Rectal smooth muscle tissue (tissue), 1 donor: ENCODE results near the gene DOCK10.
"Not testable (repeated sequence)": the region's sequence is repeated elsewhere in the genome, so short reads cannot be mapped to it uniquely, and the experiment has no call there.

Source experiments
- H3K27ac ChIP-seq: one replicate; pipeline ENCODE4 v1.7.0; 2013; ENCODE audit warnings: low read depth, low read length, inconsistent platforms
- H3K27me3 ChIP-seq: one replicate; pipeline ENCODE4 v1.7.0; 2013; ENCODE audit warnings: low read length; ENCODE audit not compliant: control insufficient read depth, insufficient read depth
- H3K36me3 ChIP-seq: one replicate; pipeline ENCODE4 v1.7.0; 2013; ENCODE audit warnings: low read length; ENCODE audit not compliant: control insufficient read depth, insufficient read depth
- H3K4me1 ChIP-seq: one replicate; pipeline ENCODE4 v1.7.0; 2013; ENCODE audit warnings: low read length; ENCODE audit not compliant: control insufficient read depth, insufficient read depth
- H3K4me3 ChIP-seq: one replicate; pipeline ENCODE4 v1.7.0; 2013; ENCODE audit warnings: low read length
- H3K9ac ChIP-seq: one replicate; pipeline ENCODE4 v1.7.0; 2013; ENCODE audit warnings: low read length

Gene DOCK10

DNA sequence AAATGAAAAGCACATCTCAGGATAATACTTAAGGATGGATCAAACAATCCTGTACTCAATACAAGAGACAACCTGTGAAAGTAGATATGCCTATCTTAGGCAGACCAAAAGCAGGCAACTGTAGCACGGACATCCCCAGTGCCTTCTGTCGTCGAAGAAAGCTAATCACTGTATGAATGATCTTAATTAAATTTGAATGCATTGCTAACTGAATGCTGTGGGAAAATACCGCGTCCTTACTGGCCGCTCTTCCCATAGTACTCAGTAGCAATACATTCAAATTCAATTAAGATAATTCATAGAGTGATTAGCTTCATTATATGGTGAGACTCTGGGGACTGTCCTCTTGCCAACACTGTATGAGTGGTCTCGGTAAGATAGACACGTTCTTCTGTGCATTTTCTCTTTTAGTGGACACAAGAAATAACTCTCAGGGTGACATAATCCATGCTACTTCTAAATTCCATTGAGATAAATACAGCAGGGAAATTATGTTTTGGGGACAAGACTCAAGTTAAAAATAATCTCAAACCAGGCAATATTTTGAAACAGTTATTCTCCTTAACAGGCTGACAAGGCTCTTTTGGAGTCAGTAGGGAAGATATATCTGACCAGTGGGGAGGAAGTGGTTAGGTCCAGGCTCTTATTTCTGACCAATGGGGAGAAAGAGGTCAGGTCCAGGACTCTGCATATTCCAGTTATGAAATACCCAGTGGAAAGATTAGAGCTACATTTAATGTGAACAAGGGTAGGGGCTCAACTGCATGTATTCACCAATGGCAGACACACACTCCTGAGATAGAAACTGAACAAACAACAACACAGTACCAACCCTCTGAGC, 97.3 kb downstream of the DOCK10 start:
- peak overlapping the region; percentile 7 for H3K4me3 ChIP-seq
- no peaks in the 10 kb centered on the region for H3K4me1 ChIP-seq
- no peaks in the 10 kb centered on the region for H3K27me3 ChIP-seq
- no peaks in the 10 kb centered on the region for H3K36me3 ChIP-seq
- no peak overlapping the region for H3K9ac ChIP-seq
- H3K27ac ChIP-seq, result no peak overlapping the region

DNA sequence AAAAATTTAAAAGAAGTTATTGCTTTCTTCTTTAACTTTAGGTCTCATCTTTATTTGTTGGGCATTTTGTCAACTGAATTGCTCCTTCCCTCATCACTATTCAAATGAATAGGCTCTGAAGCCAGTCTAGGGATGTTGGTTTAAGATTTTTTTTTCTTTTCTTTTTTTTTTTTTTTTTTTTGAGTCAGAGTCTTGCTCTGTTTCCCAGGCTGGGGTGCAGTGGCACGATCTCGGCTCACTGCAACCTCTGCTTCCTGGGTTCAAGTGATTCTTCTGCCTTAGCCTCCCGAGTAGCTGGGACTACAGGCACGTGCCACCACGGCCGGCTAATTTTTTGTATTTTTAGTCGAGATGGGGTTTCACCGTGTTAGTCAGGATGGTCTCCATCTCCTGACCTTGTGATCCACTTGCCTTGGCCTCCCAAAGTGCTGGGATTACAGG, 98.6 kb downstream of the DOCK10 start:
- H3K4me3 ChIP-seq, H3K27me3 ChIP-seq, H3K27ac ChIP-seq, H3K9ac ChIP-seq, H3K4me1 ChIP-seq, H3K36me3 ChIP-seq: not testable (repeated sequence)

GRCh38 chr2:224941960-224942359, 100.3 kb downstream of the DOCK10 start:
- Histone ChIP-seq H3K27ac (no peak overlapping the region), H3K27me3 (no peaks in the 10 kb centered on the region), H3K9ac (no peak overlapping the region), H3K4me1 (no peaks in the 10 kb centered on the region), H3K4me3 (no peak overlapping the region), H3K36me3 (no peaks in the 10 kb centered on the region)

- Histone ChIP-seq H3K36me3 (no peaks in the 10 kb centered on the region), H3K4me3 (no peak overlapping the region), H3K27ac (no peak overlapping the region), H3K9ac (no peak overlapping the region), H3K27me3 (no peaks in the 10 kb centered on the region), H3K4me1 (no peaks in the 10 kb centered on the region)
Measured at GRCh38 chr2:224940618-224941017, 101.7 kb downstream of the DOCK10 start.

DNA sequence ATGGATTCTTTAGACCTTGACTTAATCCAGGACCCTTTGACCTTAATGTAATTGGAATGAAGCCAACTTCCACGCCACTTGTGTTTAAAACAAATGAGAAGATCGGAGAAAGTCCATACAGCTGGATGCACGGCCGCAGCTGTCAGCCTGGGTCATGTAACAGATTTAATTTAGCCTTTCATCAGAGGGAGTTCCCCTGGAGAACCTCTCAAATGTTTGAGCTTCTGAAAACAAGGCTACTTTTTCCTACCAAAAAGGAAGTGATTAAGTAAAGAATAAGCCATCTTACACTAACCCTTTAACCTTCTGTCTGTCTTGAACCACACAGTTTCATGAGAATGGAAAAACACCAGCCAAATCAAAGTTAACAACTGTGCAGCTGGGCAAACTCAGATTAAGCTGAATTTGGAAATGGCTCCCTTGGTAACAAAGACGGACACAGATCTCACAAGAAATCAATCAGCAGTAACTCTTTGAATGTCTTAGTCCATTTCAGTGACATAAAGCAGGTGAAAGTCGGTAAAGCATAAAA, 103.6 kb downstream of the DOCK10 start:
- Histone ChIP-seq H3K4me1 (peaks cover 2% of the 10 kb centered on the region), H3K27me3 (no peaks in the 10 kb centered on the region), H3K4me3 (no peak overlapping the region), H3K9ac (no peak overlapping the region), H3K36me3 (no peaks in the 10 kb centered on the region), H3K27ac (no peak overlapping the region)

DNA sequence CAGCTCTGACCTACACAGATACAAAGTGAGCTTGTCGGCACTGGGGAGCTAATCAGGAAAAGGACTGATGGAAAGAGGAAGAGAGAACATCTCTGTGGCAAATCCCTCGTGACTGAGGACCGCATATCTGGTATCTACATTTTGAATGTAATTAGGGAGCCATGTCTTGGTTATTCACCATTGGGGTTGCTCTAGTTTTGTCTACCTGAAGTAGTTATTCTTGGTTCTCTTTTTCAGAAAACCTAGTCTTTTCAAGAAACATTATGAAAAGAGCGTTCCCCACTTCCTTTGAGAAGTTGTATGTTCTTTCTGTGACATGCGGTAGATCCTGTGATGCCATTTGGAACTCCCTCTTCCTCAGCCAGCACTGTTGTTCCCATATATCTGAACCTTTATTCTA, 104.4 kb downstream of the DOCK10 start:
- Histone ChIP-seq H3K27me3 (no peaks in the 10 kb centered on the region), H3K36me3 (no peaks in the 10 kb centered on the region), H3K4me3 (no peak overlapping the region), H3K4me1 (peaks cover 2% of the 10 kb centered on the region), H3K9ac (no peak overlapping the region), H3K27ac (no peak overlapping the region)

GRCh38 chr2:224934526-224935188, 107.6 kb downstream of the DOCK10 start:
- peaks cover 2% of the 10 kb centered on the region for H3K4me1 ChIP-seq
- H3K27me3 ChIP-seq, result no peaks in the 10 kb centered on the region
- H3K9ac ChIP-seq, result no peak overlapping the region
- no peaks in the 10 kb centered on the region for H3K36me3 ChIP-seq
- no peak overlapping the region for H3K4me3 ChIP-seq
- no peak overlapping the region for H3K27ac ChIP-seq

DNA sequence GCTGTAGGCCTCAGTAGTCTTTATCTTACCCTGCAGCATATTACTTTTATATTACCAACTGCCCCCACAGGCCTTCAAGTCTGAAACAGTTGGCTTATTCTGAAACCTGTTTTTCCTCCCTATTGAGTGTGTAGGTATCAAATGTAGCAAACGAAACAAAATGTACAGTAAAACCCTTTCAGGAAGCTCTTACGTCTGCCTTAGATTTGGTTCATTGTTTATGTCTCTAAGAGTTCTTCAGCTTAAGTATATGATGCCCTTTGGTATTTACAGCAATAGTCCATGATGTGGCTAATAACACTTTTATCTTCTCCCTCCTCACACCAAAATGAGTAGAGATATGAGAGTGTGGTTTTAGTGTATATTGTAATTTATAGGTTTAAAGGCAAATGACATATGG, 108.8 kb downstream of the DOCK10 start:
- Histone ChIP-seq H3K27ac (no peak overlapping the region), H3K4me1 (peaks cover 2% of the 10 kb centered on the region)

GRCh38 chr2:224932522-224932921, 109.7 kb downstream of the DOCK10 start:
- Histone ChIP-seq H3K4me1 (peaks cover 3% of the 10 kb centered on the region), H3K9ac (no peak overlapping the region), H3K27me3 (no peaks in the 10 kb centered on the region), H3K27ac (no peak overlapping the region), H3K36me3 (no peaks in the 10 kb centered on the region), H3K4me3 (no peak overlapping the region)

More for the DNA sequence above, 108.8 kb downstream of the DOCK10 start:
- Histone ChIP-seq H3K27me3 (no peaks in the 10 kb centered on the region), H3K36me3 (no peaks in the 10 kb centered on the region), H3K9ac (no peak overlapping the region), H3K4me3 (no peak overlapping the region)

DNA sequence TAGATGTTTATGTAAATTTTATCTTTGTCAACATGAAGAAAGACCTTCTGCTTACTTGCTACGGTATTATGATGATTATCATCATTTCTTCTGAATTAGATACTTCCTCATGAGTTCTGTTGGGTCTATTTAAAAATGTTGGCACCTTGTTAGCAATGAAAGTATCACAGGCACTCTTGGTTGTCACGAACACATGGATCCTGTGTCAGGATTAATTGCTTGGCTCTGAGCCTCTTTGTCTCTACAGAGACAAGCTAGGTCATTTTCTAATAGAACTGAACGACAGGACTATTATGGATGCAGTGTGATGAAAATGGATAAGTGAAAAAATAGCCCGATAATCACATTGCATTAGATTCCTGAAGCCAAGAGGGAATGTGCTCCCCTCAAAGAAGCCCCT, 110.3 kb downstream of the DOCK10 start:
- H3K9ac ChIP-seq, result no peak overlapping the region
- no peak overlapping the region for H3K4me3 ChIP-seq
- H3K27ac ChIP-seq, result no peak overlapping the region
- peaks cover 4% of the 10 kb centered on the region for H3K4me1 ChIP-seq
- no peaks in the 10 kb centered on the region for H3K27me3 ChIP-seq
- H3K36me3 ChIP-seq, result no peaks in the 10 kb centered on the region

GRCh38 chr2:224930990-224931389, 111.3 kb downstream of the DOCK10 start:
- Histone ChIP-seq H3K4me3 (no peak overlapping the region), H3K27ac (no peak overlapping the region), H3K27me3 (no peaks in the 10 kb centered on the region), H3K36me3 (no peaks in the 10 kb centered on the region), H3K9ac (no peak overlapping the region), H3K4me1 (peaks cover 4% of the 10 kb centered on the region)

GRCh38 chr2:224930124-224930523, 112.1 kb downstream of the DOCK10 start:
- peaks cover 4% of the 10 kb centered on the region for H3K4me1 ChIP-seq

More at GRCh38 chr2:224930124-224930523, 112.1 kb downstream of the DOCK10 start:
- H3K36me3 ChIP-seq, result no peaks in the 10 kb centered on the region
- H3K9ac ChIP-seq, result no peak overlapping the region
- no peak overlapping the region for H3K4me3 ChIP-seq
- H3K27ac ChIP-seq, result no peak overlapping the region
- H3K27me3 ChIP-seq, result no peaks in the 10 kb centered on the region
